Anterior cingulate cortex (tissue), 58 donors: ENCODE measurements around the gene PHACTR3.

Experiments used
- DNase-seq, 58 donors: peaks; one replicate each; lab custom pipeline; 2025; lab: John Stamatoyannopoulos, UW

Gene PHACTR3

DNA sequence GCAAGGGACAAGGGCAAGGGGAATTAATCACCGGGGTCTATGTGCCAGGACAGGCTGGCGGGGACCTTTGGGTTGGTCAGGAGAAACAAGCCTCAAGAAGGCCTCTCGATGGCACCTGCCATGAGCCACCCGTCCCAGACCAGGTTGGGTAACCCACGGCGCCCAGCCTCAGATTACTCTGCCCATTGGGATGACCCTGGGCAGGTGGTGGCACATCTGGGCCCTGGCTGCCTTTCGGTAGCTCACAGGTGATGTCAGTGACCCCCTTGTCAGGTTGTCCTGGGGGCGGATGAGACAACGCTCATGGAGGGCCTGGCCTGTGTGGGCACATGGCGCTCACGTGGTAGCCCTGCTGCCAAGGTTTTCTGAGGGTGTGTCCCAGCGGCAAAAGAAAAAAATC, 176.9 kb downstream of the PHACTR3 start:
- no peak for DNase-seq

DNA sequence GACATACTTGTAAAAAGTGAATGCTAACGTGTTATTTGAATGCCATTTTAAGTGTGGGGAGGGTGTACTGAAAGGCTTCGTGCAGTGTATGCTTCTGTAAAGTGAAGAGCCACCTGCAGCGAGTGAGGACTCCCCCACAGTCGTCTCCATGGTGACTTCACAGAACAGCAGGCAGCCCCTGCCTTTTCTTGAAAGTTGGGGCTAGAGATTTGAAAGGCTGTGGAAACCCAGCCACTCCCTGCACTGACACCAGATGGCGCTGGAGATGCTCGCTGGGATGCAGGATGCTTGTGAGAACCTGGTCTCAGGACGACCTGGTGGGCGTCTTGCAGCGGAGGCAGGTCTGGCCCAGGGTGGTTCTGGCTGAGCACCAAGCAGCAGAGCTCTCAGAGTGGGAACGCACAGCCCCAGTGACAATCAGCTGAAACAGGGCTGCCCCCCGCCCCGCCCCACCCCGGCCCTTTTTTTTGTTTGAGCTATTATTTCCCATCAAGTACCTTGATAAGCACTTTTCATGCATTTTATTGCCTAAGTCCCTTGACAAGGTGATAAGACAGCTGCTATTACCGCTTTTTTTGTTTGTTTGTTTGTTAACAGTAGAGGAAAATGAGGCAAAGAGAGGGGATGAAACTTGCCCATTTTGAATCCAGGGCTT, 178.8 kb downstream of the PHACTR3 start:
- DNase-seq = peak in 53 of 58 donors; percentile 15 to 81 (median 48)

DNA sequence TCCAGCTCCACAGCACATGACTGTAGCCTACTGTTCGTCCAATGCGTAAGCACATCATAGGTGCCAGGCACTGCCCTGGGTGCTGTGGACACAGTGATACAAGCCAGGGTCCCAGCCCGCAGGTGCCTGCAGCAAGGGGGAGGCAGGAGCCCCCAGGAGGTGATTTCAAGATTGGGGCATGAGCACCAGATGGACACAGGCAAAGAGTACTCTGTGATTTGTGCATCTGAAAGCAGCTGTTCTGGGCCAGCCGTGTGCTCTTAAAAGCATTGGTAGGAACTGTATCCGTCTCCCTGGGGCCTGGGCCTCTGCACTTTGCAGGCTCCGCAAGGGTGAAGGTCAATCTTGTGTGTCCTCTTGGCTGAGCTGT, 179.3 kb downstream of the PHACTR3 start:
- DNase-seq = no peak

DNA sequence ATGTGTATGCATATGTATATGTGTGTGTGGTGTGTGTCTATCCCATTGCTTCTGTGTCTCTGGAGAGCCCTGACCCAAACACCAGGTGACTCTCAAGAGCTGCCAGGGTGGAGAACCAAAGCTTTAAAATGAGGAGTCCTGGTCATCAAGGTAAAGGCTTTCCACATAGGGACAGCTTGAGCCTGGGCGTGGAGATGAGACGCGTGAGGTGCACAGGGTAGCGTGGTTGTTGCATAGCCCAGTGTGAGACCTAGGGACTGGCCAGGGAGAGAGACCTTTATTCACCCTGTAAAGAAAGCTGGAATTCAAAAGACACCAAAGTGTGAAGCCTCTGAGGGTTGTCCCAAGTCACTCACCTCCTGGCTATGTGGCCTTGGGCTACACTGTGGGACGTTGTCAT, 180.0 kb downstream of the PHACTR3 start:
- DNase-seq = no peak

DNA sequence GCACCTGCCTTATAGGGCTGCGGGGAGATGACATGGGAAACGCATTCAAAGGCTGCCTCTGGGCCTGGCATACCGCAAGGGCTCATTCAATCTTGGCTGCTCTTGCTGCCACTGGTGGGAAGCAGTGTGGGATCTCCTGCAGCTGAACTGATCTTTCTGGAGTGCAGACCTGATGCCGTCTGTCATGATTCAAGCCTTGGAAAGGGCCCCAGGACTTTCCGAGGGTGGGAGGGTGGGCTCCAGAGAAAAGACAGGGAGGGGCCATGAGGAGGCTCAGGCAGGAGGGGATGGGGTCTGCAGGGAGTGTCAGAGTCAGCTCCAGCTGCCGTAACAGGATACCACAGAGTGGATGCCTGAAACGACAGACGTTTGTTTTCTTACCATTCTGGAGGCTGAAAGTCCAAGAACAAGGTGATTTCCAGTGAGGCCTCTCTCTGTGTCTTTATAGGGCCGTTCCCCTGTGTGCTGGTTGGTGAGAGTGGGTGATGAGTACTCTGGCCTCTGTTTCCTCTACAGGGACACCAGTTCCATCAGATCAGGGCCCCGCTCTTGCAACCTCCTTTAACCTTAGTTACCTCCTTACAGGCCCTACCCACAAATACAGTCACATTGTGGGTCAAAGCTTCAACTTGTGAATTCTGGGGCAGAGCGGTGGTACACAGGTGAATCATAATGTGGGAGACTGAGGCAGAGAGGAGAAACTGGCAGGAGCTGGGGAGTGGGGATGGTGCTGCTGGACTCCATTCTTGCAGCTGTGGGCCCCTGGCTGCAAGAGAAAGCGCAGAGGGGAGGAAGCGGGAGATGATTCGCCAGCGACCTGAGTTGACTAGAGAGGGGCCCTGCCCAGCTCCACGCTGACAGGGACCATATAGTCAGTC, 180.7 kb downstream of the PHACTR3 start:
- DNase-seq = no peak

DNA sequence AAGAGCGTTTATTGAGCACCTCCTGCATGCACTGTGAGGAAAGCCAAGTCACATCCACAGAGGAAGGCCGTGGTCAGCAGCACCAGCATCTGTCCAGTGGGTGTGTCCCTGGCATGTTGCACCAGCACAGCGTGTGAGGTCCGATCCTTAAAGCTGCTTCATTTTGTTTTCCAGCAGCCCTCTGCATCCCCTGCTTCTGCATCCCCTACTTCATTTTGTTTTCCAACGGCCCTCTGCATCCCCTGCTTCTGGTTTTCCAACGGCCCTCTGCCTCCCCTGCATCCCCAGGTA, 181.3 kb downstream of the PHACTR3 start:
- no peak for DNase-seq

DNA sequence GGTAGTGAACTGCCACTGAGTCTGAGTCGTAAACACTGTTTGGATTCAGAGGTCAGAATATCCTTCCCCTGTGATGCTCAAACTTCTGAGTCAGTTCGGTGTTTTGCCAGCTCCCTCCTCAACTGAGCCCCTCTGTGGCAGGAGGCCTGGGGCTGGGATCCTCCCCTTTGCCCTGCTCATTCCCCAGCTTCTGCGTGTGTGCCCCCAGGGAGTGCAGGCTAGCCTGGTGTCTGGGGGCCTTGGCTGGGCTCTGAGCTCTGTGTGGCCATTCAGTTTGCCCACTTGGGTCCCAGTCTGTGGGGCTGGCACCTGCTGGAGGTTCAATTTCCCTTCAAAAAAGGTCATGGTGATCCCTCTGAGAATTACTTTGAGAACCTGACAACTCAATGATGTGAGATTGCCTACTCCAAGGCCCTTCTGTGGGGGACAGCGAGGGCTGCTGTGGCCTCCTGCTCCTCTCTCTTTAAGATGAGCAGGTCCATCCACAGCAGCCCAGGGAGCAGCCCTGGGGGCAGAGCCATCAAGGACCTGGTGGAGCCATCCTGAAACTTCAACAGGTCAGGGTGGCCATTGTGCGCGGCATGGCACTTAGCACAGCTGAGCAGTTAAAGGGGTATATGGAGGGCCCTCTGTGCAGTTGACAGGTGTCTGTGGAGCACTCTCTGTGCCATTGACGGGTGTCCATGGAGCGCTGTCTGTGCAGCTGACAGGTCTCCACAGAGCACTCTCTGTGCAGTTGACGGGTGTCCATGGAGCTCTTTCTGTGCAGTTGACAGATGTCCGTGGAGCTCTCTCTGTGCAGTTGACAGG, 181.9 kb downstream of the PHACTR3 start:
- DNase-seq = no peak

DNA sequence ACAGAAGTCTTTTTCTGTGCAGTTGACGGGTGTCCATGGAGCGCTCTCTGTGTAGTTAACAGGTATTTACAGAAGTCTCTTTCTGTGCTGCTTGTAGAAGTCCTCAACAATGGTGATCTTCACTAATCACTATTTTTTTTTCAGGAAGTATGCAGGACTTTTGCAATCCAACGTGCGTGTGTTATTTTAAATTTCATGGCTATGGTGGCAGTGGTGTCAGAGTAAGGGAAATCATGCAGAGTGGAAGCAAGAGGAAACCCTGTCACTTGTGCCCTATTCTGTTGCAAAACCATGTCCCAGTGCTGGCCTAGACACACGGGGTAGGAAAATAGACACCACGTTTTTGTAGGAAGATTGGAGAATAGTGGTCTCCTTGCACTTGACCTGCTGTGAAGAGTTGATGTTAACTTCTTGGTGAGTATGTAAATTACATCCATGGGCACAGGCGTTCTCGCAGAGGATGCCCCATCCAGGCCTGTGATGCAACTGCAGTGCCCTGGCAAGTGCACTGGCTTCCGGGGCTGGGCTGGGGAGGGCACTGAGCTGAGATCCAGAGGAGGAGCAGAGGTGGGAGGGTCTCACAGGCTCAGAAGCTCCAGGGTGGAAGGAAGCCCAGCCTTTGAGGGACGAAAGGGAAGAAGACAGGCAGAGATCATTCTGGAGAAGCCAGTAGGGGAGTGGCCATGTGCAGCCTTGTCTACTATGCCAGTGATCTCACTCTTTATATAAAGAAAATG, 182.6 kb downstream of the PHACTR3 start:
- DNase-seq = no peak

DNA sequence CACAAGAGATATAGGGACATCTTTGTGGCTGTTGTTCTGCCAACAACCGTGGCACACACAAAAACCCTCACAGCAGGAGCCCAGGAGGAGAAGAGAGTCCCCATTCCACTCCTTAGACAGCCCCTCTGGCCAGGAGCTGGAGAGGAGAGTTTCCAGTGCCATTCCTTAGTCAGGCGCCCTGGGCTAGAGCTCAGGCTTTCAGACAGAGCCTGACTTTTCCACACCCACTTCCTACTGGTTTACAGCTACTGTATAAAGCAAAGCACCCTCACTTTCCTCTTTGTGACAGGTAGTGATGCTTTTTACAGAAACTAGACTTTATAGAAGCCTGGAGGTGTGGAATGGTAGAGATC, 183.2 kb downstream of the PHACTR3 start:
- DNase-seq = no peak

DNA sequence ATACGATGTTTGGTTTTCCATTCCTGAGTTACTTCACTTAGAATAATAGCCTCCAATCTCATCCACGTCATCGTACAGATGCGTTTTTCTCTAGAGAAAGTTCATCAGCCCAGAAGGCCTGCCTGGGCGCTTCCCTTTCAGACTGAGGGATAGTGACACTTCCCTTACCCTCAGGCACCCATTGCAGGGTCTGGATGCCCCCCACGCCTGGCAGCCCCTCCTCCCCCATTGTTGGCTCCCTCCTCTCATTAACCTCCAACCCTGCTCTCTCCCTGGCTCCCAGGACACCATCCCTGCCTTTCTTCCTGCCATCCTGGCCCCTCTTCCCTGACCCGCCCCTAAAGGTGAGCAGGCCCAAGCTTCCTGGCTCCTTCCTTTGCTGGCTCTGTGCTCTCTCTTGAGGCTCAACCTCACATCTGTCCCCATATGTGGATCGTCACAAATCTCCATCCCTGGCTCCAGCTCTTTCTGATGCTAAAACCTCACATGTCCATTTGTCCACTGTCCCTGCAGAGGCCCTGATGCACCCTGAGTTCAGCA, 183.9 kb downstream of the PHACTR3 start:
- no peak for DNase-seq

DNA sequence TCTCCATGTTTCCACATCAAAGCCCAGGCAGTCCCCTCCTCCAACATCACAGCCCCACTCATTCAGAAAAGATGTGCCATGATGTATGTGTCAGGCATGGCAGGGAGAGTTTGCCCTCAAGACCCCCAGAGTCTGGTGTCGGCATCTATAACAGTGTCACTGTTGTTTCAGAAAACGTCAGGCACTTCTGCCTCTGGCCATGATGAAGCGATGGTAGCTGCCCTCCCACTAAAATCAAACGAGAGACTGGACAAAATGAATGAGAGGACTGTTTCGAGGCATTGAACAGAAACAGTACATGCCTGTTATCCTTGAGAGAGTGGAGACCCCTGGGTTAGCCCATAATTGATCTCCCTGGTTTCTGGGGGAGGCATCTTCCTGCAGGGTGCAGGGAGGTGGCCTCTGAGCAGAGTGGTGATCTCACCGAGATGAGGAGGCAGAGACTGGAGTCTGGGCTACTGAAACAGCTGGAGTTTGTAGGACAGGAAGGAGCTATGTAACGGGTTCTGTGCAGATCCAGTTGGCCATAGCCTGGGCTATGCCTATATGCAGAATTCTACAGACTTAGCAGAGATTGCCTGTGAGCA, 184.6 kb downstream of the PHACTR3 start:
- no peak for DNase-seq

DNA sequence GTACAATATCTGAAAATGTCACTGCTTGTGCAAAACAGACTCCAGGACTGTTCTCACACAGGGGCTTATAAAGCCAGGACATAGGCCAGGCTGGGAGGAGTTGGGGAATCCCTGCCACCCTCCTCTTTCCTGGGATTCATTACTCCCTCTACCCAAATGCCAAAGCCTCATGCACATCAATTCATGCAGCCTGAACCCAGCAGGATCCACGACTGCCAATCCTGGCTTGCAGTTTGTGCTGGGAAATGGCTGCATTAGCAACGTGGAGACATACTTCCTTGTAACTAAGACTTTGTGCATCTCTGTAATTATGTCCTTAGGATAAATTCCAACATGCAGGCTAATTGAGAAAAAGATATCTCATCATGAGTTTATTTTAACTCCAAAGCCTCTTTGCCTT, 185.3 kb downstream of the PHACTR3 start:
- DNase-seq = no peak

DNA sequence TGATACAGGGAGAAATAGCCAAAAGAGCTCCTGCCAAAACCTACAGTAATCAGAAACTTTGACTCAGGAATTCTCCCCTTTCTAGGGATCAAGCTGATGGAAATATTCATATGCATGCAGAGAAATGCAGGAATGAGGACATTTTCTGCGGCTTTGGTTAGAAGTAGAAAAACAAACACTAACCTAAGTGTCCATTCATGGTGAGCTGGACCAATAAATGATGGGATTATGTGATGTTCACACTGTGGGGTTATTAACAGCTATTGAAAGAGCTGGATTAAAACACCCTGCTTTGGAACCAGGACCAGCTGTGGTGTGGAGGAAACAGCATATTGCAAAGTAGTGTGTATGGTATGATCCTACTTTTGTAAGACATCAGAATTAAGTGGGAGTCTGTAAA, 186.0 kb downstream of the PHACTR3 start:
- no peak for DNase-seq

DNA sequence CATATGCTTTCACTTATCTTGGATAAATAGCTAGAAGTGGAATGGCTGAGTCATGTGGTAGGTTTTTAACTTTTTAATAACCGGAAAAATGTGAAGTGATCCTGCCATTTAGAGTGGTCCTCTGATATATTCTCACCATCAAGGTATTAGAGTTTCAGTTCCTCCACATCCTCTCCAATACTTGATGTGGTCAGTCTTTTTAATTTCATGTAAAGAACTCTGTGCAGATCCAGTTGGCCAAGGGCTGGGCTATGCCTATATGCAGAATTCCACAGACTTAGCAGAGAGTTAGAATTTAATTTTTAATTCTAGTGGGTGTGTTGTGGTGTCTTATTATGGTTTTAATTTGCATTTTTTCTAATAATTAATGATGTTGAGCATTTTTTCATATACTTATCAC, 188.0 kb downstream of the PHACTR3 start:
- no peak for DNase-seq

DNA sequence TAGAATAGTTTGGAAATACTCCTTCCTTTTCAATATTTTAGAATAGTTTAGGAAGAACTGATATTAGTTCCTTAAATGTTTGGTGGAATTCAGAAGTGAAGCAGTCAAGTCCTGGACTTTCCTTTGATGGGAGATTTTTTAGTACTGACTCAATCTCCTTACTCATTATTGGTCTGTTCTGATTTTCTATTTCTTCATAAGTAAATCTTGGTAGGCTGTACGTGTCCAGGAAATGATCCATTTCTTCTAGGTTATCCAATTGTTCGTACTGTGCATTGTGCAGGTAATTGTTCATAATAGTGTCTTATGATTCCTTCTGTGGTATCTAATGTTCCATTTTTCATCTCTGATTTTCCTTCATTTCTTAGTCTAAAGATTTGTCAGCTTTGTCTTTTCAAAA, 190.2 kb downstream of the PHACTR3 start:
- DNase-seq = no peak

DNA sequence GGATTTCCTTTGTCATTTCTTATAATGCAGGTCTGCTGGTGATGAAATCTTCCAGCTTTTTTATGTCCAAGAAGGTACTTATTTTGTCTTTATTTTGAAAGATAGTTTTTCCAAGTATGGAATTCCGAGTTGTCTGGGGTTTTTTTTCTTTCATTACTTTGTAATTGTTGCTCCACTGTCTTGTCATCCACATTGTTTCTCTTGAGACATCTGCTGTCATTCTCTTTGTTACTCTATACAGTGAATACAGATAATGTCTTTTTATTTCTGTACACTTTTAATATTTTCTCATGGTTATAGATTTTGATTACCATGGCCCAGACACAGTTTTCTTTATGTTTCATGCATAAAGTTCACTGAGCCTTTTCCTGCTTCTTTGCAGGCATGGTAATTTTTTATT, 196.0 kb downstream of the PHACTR3 start:
- no peak for DNase-seq

DNA sequence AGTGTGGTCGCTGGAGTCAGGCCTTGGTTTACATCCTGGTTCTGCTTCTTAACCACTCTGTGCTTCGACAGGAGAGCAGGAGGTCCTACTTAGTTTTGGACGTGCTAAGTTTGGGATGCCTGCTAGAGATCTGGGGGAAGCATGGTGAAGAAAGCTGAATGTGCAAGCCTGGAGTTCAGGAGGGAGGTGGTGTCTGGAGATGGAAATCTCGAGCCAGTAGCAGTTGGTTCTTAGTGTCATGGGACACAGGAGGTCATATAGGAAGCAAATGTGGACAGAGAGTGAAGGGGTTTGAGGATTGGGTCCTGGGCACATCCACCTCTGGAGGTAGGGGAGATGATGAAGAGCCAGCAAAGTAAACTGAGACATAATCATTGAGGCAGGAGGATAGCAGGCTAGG, 197.7 kb downstream of the PHACTR3 start:
- DNase-seq = no peak

DNA sequence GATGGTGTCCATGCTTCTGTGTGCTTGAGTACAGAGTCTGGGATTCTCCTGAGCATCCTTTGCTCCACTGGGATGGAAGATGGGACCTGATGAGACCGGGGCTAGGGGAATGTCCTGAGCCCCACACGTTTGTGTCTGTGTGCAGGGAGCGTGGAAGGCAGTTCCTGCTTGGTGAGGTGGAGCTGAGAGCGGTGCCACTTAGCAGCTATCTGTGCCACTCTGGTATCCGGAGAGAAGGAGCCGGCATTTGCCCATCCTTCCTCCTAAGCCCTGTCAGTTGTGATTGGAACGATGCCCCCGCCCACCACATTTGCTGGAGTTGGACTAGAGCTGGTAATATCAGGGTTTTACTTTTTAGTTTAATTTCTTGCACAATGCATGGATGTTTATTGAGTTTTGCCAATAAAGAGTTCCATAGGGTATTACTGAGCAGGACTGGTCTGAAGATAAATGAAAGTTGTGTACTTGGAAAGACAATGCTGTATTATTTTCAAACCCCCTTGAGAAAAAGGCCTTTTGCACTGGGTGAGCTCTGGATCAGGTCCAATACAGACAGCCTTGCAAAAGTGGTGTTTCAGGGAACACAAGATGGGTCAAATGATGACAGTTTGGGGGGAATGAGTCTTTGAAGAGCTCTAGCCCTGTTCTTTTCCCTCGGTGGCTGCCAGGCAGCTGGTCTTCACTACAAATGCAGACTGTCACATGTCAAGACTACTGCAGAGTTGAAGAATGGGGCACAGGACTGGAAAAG, 198.3 kb downstream of the PHACTR3 start:
- DNase-seq = peak in 6 of 58 donors; percentile 19 to 53 (median 35)

DNA sequence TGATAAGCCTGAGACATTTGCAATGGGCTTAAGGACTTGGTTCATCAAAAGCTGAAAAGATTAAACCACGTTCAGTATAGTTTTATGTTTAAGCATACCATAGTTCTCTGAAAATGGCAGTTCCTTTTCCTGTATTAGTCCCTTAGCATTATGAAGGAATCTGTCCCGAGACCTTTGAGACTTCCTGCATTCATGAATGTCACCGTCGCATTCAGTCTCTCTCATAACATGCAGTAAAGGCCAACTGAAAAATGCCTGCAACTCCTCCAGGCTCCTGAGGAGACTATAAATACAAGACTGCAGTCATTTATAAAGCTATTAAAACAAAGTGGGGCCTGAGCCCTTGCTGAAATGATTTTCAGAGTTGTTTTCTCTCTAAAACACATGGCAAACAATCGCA, 200.0 kb downstream of the PHACTR3 start:
- no peak for DNase-seq
